HG02943 (cell line): ENCODE data around the gene GTPBP3.

ENCODE experiments used
- ATAC-seq: cut with Tn5 transposase; IDR thresholded peaks from one replicate; pipeline ENCODE4 v1.9.1; 2021; ENCODE audit warnings: mild to moderate bottlenecking, low read depth, moderate library complexity; ENCODE audit not compliant: unreplicated experiment

The GTPBP3 gene

DNA sequence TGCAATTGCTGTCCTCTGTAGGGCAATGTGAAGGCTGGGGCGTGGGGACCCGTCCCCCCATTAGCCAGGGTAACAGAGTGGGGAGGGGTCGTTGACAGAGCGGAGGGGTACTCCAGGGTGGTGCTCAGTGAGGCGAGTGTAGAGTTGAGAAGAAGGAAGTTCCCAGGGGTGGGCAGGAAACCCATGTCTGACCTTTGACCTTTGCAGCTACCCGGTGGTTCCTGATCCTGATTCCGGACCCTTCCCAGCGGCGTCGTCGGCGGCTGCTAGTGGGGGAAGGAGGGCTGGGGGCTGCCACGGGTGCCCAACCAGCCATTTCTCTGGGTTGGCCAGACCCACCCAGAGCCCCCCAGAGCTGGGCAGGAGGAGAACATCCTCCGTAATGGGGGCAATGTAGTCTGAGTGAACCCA, 41.9 kb downstream of the GTPBP3 start:
- ATAC-seq, result no peak

DNA sequence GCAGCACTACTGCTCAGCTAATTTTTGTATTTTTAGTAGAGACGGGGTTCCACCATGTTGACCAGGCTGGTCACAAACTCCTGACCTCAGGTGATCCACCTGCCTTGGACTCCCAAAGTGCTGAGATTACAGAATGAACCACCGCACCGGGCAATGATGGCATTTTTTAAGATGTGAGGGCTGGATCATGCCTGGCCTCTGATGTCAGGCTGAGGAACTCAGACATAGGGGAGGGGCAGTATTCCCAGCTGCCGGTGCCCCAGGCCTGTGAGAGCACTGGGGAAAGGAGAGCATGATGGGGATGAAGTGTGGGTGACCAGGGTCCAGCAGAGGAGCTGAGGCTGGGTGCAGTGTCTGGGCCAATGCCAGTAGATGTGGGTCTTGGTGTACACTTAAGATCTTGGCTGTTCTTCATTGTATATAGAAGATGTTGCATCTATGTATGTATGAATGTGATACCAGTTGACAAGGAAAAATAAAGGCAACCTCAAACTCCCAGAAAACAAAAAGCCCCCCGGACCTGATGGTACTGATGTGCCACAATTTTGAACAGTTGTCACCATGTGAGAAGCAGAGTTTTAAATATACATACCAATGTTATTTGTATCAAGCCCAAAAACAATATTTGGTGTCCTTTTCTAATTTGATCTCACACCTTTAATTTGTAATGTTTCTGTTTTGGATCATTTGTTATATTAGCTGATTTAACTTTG, 43.2 kb downstream of the GTPBP3 start:
- ATAC-seq, result no peak

DNA sequence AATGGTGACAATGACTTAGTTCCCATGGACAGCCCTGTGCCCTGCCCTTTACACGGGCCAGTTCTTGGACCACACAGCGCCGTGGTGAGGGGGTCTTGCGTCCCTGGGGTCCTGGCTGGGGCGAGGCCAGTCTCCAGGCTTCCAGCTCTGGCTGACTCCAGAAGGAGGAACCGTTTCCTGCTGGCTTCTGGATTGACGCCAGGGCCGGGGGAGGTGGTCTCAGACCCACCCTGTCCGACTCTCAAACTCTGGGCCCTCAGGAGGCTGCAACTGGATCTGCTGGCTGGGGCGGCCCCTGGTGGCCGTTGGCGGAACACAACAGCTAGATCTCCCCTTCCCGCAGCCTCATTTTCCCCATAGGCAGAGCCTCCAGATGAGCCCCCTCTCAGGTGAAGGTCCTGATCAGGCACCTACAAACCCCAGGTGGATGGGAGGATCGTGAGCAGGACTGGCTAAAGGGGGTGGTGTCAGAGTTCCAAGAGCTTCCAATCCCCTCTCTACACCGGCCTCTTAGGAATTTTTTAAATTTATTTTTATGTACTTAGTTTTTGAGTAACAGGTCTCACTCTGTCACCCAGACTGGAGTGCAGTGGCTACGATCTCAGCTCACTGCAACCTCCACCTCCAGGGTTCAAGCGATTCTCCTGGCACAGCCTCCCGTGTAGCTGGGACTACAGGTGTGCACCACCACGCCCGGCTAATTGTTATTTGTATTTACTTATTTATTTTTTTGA, 48.7 kb downstream of the GTPBP3 start:
- ATAC-seq, result no peak

DNA sequence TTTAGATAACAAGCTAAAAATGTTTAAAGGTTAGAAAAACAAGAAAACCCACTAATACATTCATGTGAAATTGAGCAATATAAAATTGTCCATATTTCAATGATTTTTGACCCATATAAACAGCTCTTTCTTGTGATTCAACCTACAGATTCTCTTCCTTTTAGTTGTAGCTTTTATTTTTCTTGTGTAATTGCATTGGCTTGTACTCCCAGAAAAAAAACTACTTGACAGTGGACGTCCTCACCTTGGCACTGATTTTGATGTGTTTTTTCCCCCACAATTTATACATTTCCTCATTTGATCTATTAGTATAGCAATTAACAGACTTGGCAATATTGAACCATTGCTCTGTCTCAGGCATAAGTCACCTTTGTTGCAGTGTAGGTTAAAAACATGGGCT, 51.9 kb downstream of the GTPBP3 start:
- ATAC-seq, result no peak

DNA sequence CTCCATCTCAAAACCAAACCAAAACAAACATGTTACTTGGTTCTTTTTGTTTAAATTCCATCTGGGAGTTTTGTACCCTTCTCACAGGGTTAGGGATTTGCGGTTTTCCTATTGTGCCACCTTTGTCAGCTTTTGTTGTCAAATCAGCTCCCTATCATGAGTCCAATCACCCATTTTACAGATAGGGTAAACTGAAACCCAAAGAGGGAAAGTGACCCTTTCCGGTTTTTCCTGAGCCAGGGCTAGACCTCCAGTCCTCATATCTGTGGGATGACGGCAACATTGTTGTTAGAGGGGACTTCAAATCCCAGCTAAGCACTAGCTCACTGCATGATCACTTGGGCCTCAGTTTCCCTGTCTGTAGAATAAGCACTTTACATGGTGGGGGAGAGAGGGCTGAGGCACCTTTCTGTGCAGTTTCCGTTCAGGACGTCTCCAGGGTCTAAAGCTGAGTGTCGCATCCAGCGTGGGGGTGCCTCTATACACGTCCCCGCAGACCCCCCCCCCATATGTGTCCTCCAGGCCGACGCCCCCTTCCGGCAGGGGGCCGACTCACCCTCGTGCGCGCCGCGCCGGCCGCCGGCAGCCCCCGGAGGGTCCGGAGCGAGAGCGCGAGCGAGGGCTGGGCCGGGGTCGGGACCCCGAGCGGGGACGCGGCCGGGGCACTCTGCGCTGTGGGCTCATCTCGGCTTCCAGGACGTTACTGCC, 52.8 kb downstream of the GTPBP3 start:
- no peak for ATAC-seq

GRCh38 chr19:17390665-17391370, 53.5 kb downstream of the GTPBP3 start:
- no peak for ATAC-seq

DNA sequence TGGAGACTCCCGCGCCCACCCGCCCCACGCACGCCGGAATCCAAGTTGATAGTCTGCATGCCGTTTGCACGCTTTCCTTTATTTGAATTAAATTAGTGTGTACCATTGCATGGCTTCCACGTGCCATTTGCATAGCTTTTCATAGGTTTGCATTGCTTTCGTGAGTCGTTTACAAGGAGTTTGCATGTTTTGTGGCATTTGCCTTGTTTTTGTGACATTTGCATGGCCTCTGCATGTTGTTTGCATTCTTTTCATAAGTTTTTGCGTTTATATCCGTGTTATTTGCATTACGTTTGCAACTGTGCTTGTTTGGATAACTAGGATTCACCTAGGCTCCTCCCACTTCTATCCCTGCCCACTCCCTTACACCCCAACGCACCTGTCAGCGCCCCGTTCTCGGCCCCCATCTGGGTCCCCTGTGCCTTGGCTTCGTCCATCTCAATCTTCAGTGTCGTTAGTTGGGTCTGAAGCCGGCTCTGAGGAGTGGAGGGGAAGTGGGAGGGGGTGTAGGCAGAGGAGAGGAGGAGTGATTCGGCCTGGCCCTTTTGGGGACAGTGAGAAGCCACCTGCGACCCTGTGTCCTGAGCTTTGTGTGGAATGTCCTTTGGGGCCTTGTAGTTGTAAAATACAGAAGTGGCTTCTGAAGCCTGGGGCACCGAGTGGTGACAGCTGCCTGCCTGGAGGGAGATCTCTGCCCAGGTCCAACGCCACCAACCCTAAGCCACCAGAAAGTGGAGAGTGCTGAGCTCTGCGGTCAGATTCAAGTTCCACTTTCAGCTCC, 54.2 kb downstream of the GTPBP3 start:
- ATAC-seq, result no peak
